SU-DHL-6 (cell line): ENCODE measurements around the gene TXNIP.

Source experiments
- H2AFZ ChIP-seq: fragments of 200-600 bp; sonication (generic); 2 replicates; pipeline ENCODE4 v1.6.1; 2014; ENCODE audit warnings: low read depth, mild to moderate bottlenecking, moderate library complexity, mixed read lengths, antibody characterized with exemption, low read length; ENCODE audit not compliant: severe bottlenecking
- H3F3A ChIP-seq: fragments of 200-600 bp; shearing (Covaris generic); 2 replicates; pipeline ENCODE4 v1.6.0; 2016; ENCODE audit warnings: antibody characterized with exemption, mild to moderate bottlenecking; ENCODE audit not compliant: insufficient read depth
- H3K27ac ChIP-seq: fragments of 200-600 bp; sonication (generic); 2 replicates; pipeline ENCODE4 v1.5.1; 2016; ENCODE audit warnings: low read depth, mild to moderate bottlenecking, low read length, moderate library complexity, mixed read lengths
- H3K27me3 ChIP-seq: fragments of 200-600 bp; sonication (generic), shearing (Covaris generic); 2 replicates; pipeline ENCODE4 v1.6.0; 2014; ENCODE audit warnings: mild to moderate bottlenecking, low read length
- H3K36me3 ChIP-seq: fragments of 200-600 bp; sonication (generic); 2 replicates; pipeline ENCODE4 v1.6.1; 2014; ENCODE audit warnings: mild to moderate bottlenecking, low read length, mixed read lengths
- H3K4me2 ChIP-seq: fragments of 300-600, 200-600 bp; shearing (Covaris generic), sonication (generic); 2 replicates; pipeline ENCODE4 v1.6.0; 2014; ENCODE audit warnings: low read length, low read depth, mild to moderate bottlenecking; ENCODE audit not compliant: poor library complexity, severe bottlenecking
- H3K4me3 ChIP-seq: fragments of 200-600 bp; sonication (generic); 2 replicates; pipeline ENCODE4 v1.5.1; 2014; ENCODE audit warnings: antibody characterized with exemption, low read length, mild to moderate bottlenecking, mixed read lengths; ENCODE audit not compliant: insufficient read depth, poor library complexity, severe bottlenecking
- H3K79me2 ChIP-seq: fragments of 200-600 bp; sonication (generic); 2 replicates; pipeline ENCODE4 v1.6.1; 2014; ENCODE audit warnings: mild to moderate bottlenecking, low read length, moderate library complexity; ENCODE audit not compliant: insufficient read depth
- H3K9ac ChIP-seq: fragments of 200-600 bp; sonication (generic); 2 replicates; pipeline ENCODE4 v1.7.0; 2014; ENCODE audit warnings: mild to moderate bottlenecking, low read length
- H3K9me2 ChIP-seq: fragments of 200-600 bp; sonication (generic); replicated peaks from 2 replicates; pipeline ENCODE4 v1.6.1; 2014; ENCODE audit warnings: low read length; ENCODE audit not compliant: insufficient read depth
- H3K9me3 ChIP-seq: fragments of 200-600 bp; sonication (generic); 2 replicates; pipeline ENCODE4 v1.6.1; 2014; ENCODE audit warnings: low read length, mixed read lengths; ENCODE audit not compliant: insufficient read depth
- H4K20me1 ChIP-seq: fragments of 200-600 bp; sonication (generic); 2 replicates; pipeline ENCODE4 v1.6.1; 2014; ENCODE audit warnings: low read depth, mild to moderate bottlenecking, antibody characterized with exemption, low read length, moderate library complexity, mixed read lengths
- CTCF ChIP-seq: fragments of 200-600 bp; sonication (generic); IDR thresholded peaks from one replicate; pipeline ENCODE4 v1.5.1; 2017; ENCODE audit warnings: antibody characterized with exemption, mild to moderate bottlenecking, low read length, moderate library complexity; ENCODE audit not compliant: insufficient read depth, poor library complexity, severe bottlenecking
- EZH2phosphoT487 ChIP-seq: fragments of 200-600 bp; sonication (generic), shearing (Covaris generic); conservative IDR thresholded peaks from 2 replicates; pipeline ENCODE4 v1.6.1; 2018; ENCODE audit warnings: mild to moderate bottlenecking, antibody characterized with exemption, low read length, moderate library complexity, mixed read lengths

Gene TXNIP

GRCh38 chr1:145963265-145964019 lies 32.9 kb downstream of the TXNIP start:
- no peaks in the 10 kb centered on the region for H3K9me3 ChIP-seq
- no peaks in the 10 kb centered on the region for H3K36me3 ChIP-seq
- no peaks in the 10 kb centered on the region for H3K9me2 ChIP-seq
- no peaks in the 10 kb centered on the region for H3K27me3 ChIP-seq
- TF ChIP-seq CTCF (no peak), EZH2phosphoT487 (no peak)
- no peaks in the 10 kb centered on the region for H4K20me1 ChIP-seq
- H3K27ac ChIP-seq: no peak overlapping the region
- H3F3A ChIP-seq: peaks cover 25% of the 10 kb centered on the region; the same call in 1 of the 2 replicates
- H3K9ac ChIP-seq: peak overlapping the region; percentile 65
- no peaks in the 10 kb centered on the region for H3K79me2 ChIP-seq
- peak overlapping the region; percentile 76 for H3K4me2 ChIP-seq
- H2AFZ ChIP-seq: no peak overlapping the region
- H3K4me3 ChIP-seq: peak overlapping the region; percentile 71

- no peaks in the 10 kb centered on the region for H3K27me3 ChIP-seq
- peaks cover 25% of the 10 kb centered on the region; the same call in 1 of the 2 replicates for H3F3A ChIP-seq
- H3K4me2 ChIP-seq: peak overlapping the region; percentile 76
- no peaks in the 10 kb centered on the region for H4K20me1 ChIP-seq
- H3K9me2 ChIP-seq: no peaks in the 10 kb centered on the region
- H3K9me3 ChIP-seq: no peaks in the 10 kb centered on the region
- TF ChIP-seq EZH2phosphoT487 (no peak), CTCF (no peak)
- H2AFZ ChIP-seq: no peak overlapping the region
- no peaks in the 10 kb centered on the region for H3K36me3 ChIP-seq
- H3K27ac ChIP-seq: no peak overlapping the region
- peak overlapping the region; percentile 53; the same call in 1 of the 2 replicates for H3K9ac ChIP-seq
- no peaks in the 10 kb centered on the region for H3K79me2 ChIP-seq
- H3K4me3 ChIP-seq: peak overlapping the region; percentile 23
Measured at GRCh38 chr1:145962157-145963102, 33.9 kb downstream of the TXNIP start.

GRCh38 chr1:145961425-145962156 lies 34.8 kb downstream of the TXNIP start:
- H4K20me1 ChIP-seq: no peaks in the 10 kb centered on the region
- peaks cover 32% of the 10 kb centered on the region; the same call in 1 of the 2 replicates for H3F3A ChIP-seq
- H3K36me3 ChIP-seq: no peaks in the 10 kb centered on the region
- no peaks in the 10 kb centered on the region for H3K9me2 ChIP-seq
- H3K27ac ChIP-seq: no peak overlapping the region
- H3K4me2 ChIP-seq: peak overlapping the region; percentile 71
- H3K9me3 ChIP-seq: no peaks in the 10 kb centered on the region
- H3K27me3 ChIP-seq: no peaks in the 10 kb centered on the region
- no peak for TF ChIP-seq CTCF
- TF ChIP-seq EZH2phosphoT487: no peak
- H3K79me2 ChIP-seq: no peaks in the 10 kb centered on the region
- peak overlapping the region; percentile 92 for H2AFZ ChIP-seq
- peak overlapping the region; percentile 58 for H3K4me3 ChIP-seq
- peak overlapping the region; percentile 53 for H3K9ac ChIP-seq
